Measurements from ENCODE around the gene GORASP1.

GORASP1 gene

DNA sequence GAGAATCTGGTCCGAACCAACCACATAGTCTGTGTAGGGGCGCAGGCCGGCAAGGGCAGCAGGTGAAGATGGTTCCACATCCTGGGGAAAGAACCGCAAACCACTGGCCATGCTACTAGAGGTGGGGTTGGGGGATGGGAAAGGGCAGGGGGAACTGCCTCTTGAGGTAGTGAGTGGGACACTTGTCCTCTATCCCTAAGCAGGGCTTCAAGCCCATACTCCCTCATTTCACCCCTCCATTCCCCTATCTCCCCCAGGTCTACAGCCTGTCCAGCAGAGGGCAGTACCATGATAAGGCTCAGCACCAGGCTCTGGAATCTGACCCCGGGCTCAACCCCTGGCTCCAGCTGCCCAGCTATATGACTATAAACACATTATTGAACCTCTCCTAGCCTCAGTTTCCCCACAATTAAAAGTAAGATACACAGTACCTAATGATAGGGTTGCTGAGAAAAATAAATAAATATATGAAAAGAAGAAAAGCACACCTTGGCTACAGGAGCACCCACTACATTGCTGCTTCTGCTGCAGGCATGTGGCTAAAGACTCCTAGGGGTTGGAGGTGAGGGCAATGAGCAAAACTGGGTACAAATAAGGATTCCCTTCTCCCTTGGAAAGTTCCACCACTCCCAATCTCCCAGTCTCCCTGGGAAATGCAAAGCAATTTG is 6.3 kb downstream of the GORASP1 start:
- DNase-seq = peak in 1 of 2 experiments; percentile 42

DNA sequence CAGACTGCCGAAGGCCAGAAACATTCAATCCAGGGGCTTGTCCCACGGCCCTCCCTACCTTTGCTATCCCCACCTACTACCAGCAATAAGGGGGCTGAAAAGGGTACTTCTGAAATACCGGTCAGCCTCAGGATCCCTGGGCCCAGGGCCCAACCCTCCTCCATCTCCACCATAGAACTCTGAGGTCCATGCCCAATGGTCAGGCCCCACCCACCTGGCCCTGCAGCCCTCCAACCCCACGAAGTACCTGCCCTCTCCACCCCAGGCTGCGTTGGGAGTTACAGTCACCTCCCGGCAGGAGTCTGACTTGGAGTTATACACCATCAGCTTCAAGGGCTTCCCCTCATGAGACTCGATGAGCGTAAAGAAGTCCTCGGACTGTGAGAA is 6.9 kb downstream of the GORASP1 start:
- no peak for DNase-seq

DNA sequence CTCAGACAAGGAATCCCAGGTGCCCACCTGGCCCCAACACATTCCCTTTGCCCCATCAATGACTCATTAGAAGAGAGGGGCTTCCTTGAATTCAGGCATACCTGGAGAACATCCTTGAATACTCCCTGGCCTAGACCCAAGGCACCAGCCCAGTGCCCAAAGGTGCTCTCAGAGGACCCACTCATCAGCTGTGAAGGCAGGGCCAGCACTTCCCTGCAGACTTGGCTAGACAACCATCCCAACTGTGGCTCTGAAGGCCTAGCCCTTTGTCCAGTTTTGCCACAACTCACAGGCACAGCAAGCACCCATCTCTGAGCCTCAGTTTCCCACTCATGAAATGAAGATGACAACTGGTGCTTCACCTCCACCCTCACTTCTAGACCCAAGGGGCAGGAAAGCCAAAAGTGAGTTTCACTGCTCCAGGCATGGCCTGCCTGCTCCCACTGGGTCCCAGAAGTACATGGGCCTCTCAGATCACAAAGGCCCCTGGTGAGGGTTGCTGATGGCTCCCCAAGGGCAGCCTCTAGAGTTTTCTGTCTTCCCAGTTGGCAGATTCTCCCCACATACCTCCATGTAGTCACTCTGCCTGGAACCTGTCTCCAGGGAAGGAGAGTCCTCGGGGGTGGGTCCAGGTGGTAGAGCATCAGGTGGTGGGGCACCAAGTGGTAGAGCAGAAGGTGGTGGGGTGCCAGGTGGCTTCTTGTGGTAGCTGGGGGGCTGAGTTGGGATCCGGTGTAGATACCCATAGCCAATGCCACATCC is 7.5 kb downstream of the GORASP1 start:
- no peak for DNase-seq

- no peak for DNase-seq
These were observed 8.2 kb downstream of the GORASP1 start for GRCh38 chr3:39099242-39099641.

DNA sequence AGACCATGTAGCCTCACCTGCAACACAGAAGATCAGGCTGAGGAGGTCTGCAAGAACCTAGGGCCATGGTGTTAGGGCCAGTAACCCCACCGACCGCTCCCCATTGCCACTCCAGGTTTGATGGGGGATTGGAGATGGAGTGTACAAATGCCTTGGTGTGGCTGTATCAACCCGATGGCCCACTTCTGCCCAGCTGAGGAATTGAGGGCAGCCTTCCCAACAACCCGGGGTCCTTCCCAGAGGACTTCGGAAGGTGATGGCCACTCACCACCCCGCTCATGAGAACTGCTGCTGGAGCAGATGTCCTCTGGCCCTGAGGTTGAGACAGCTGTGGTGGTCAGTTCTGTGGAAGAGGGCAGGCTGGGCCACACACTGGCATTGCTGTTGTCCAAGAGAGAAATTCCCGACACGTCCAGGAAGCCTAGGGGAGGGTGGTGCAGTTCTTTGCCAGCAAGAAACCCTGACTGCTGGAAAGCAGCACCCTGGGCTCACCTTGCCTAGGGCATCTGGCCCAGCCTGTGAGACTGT is 8.9 kb downstream of the GORASP1 start:
- DNase-seq = no peak

- no peak for DNase-seq
These were observed 9.5 kb downstream of the GORASP1 start for GRCh38 chr3:39097716-39098472.

GRCh38 chr3:39096775-39097174 is 10.7 kb downstream of the GORASP1 start:
- DNase-seq = no peak

- DNase-seq = no peak
These were observed 11.6 kb downstream of the GORASP1 start for GRCh38 chr3:39095778-39096177.

DNA sequence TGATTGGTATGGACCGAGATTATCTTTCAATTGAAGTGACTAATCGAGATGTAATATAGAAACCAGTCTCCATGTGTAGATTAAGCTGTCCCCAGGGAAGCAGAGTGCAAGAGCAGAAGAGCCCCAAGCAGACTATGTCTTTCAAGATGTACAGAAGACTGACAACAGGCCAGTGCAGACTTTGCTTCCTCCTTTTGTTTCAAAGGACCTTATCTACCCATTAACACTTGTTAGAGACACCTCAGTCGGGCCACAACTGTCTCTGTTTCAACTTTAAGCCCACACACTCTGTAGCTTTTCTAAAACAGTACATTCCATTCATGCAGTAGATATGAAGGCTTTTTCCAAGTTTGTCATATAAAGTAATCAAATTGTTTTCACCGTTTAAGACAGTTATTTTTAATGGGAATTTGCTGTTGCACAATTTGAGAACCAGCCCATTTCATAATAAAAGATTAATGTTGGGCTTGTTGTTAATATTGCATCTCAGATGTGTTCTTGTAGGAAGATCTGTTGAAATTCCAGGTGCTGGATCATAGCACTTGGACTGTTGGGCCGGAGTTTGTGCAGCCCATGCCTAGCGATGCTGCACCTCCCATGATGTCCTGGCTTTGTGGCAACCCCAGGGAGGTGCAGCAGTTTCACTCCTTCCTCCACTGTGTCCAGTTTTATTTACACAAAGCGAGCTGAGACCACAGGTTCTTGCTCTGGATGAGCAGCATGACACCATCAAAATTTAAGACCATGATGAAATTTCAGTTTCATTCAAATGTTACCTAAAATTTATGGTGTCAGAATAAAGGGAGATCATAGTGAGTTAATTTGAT is 12.4 kb downstream of the GORASP1 start:
- DNase-seq = no peak

- DNase-seq = no peak
These were observed 16.5 kb downstream of the GORASP1 start for GRCh38 chr3:39090922-39091321.

GRCh38 chr3:39088889-39089288 is 18.5 kb downstream of the GORASP1 start:
- DNase-seq = no peak

DNA sequence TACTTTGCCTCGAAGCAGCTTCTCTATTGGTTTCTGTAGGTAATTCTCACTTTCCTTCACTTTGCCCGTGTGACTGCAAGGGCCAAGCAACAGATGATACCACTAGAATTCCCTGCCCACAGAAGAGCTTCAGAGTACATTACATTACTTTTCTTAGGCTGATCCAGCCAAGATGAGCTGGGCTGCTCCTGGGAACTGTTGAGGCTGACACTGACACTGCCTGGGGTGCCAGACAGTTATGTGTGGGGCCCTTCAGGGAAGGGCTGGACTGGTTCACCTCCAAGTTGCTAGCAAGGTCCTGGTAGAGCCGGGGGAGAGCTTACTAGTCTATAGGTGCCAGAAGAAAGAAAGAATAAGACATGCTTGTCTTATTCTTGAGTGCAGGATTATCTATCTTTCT is 19.0 kb downstream of the GORASP1 start:
- DNase-seq = no peak

DNA sequence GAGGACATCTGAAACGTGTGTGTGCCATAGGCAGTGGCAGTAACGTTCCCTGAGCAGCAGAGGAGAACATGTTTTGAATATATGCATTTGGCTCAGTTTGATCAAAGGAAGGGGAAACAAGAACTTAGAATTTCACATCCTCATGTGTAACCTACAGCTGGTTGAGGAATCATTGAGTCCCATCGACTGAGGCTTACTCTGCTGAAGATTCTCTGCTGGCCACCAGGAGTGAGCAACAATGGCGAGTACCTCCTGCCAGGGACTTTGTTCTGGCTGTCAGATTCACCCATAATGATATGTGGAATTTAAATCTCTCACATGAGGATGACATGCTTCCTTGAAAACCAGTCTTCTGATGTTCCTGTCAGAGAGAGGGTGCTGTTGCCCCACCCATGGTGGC is 21.3 kb downstream of the GORASP1 start:
- no peak for DNase-seq

- DNase-seq = no peak
These were observed 24.6 kb downstream of the GORASP1 start for GRCh38 chr3:39082666-39083313.

- DNase-seq = no peak
These were observed 27.4 kb downstream of the GORASP1 start for GRCh38 chr3:39080026-39080425.

DNA sequence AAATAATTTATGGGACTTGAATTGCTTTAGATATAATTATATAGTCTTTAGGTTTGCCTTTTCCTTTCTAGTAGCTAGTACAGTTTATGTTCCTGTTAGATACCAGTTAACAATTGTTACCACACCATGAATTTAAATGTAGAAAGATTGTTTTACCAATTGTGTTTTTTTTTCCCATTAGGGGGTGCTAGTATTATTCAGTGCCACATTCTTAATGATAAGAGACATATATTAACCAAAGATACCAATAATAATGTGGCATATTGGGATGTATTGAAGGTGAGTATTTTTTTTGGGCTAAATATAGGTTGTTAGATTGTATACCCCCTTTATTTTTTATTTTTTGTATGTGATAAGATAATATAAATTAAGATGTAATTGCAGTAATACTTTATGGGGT is 27.9 kb downstream of the GORASP1 start:
- no peak for DNase-seq

GRCh38 chr3:39075910-39076309 is 31.5 kb downstream of the GORASP1 start:
- no peak for DNase-seq

DNA sequence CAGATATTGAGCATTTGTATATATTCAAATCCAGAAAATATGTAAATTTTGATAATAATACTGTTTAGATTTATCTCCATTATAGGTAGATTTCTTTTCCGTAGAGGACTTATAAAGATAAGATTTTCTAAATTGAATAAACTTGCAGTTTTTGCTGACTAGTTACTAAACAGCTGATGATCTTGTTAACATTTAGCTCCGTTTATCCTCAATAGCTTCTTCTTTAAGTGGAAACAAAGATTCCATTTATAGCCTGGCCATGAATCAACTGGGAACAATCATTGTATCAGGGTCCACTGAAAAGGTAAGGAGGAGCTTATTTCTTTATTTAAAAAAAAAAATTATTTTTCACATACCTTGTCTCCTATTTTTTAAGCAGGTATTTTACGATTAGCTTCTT is 38.9 kb downstream of the GORASP1 start:
- no peak for DNase-seq

DNA sequence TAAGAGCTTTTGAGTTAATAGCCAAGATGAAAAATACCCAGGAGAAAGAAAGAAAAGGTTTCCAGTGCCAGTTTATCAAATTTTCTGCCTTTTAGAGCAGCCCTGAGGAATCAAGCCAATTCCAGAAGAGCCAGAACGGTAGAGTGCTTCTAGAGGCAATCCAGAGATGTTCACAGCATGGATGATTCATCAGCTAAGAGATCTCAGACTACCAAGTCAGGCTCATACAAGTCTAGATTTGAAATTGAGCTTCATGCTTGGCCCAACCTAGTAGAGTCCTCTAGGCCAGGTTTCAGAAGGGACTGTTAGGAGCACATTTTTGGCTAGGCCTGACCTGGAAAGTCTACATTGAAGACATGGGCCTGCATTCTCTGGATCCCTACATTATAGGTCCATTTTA is 40.1 kb downstream of the GORASP1 start:
- DNase-seq = no peak

DNA sequence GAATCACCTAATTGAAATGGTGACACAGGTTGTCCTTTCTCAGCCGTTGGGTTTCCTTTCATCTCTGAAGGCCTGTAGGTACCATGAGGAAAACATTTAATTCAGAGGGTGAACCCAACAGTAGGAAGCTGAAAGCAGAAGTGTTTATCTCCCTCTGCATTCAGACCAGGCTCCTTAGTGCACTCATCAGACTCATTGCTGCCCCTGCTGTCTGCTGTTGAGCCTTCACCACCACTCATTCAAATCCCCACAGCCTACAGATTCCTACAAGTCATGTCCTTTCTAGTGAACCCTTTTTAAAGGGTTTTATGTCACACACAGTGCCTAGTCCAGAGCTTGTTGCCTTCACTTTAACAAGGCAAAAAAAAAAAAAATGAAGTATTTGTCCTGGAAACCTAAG is 42.2 kb downstream of the GORASP1 start:
- peak; percentile 8 to 60 for DNase-seq

DNA sequence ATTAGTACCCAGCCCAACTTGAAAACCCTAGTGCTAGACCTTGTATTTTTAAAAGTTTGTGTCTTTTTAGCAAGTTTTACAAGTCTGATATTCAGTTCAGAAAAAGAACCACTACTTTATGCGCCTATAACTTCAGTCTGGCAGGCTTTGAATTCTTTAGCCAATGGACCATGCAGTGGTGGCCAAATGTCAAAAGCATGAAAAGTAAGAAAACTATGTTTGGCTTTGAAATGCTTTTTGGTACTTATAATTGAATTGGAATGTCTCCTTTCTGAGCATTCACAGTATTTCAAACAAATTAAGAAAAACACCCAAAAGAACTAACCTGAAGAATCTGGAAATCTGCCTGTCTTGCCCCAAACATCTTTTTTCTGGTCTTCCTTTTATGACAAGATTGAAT is 42.8 kb downstream of the GORASP1 start:
- DNase-seq = no peak

DNA sequence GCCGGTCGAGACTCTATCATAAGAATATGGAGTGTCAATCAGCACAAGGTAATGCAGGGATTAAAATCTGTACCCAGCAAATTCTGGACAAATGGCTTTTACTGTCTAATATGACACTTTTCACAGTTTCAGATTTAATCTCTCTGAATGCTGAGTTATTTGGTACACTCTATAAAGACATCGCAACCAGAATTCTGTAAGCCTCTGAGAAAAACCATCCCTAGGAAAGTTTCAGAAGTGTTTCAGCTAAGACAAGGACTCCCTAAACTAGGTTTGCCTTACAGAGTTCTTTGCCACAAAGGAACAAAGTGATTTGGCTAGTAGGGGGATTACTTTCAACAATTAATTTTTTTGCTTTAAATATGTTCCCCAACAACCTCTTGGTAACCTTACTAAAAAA is 44.3 kb downstream of the GORASP1 start:
- no peak for DNase-seq

Data from SW 1271 (cell line).